Lower lobe of right lung (tissue), 2 donors: ENCODE data around the gene KIF26B. TPM values are rescaled to one million over a fixed set of nuclear protein-coding genes. Genes with fewer than 3 reads are reported as not detected.
A peak's percentile ranks its signal among the peaks of the same experiment; 100 is the strongest.

Experiments
- ATAC-seq, 2 donors: fragments of 200-7000 bp; cut with Tn5 transposase; one replicate each; pipeline ENCODE4 v1.9.1; 2020 to 2022; ENCODE audit warnings: mild to moderate bottlenecking in 2 of 2, moderate library complexity in 2 of 2
- DNase-seq: peaks from one replicate; pipeline ENCODE4 v3.0.0-alpha.2; 2020
- H3K27ac ChIP-seq: fragments of 200-600 bp; one replicate; pipeline ENCODE4 v1.8.0; 2022
- H3K27me3 ChIP-seq: fragments of 200-600 bp; one replicate; pipeline ENCODE4 v1.8.0; 2022; ENCODE audit warnings: low read depth
- H3K36me3 ChIP-seq: fragments of 200-600 bp; one replicate; pipeline ENCODE4 v1.8.0; 2022; ENCODE audit warnings: mild to moderate bottlenecking
- H3K4me1 ChIP-seq: fragments of 200-600 bp; one replicate; pipeline ENCODE4 v1.8.0; 2022
- H3K4me3 ChIP-seq: fragments of 200-600 bp; one replicate; pipeline ENCODE4 v1.8.0; 2022; ENCODE audit warnings: mild to moderate bottlenecking
- H3K9me3 ChIP-seq: fragments of 200-600 bp; one replicate; pipeline ENCODE4 v1.8.0; 2022
- intact Hi-C: fragments of 100-400 bp; cut with DNase I; formaldehyde crosslinking; loops from one replicate; pipeline ENCODE4 v1.11.0; 2022
- total RNA-seq: library from RNA; stranded (reverse); fragmentation: NEBNext Ultra II Directional; extraction: Animal tissue kit (Norgen Biotek cat#: 25700); gene quantifications from one replicate; pipeline ENCODE4 v1.2.1, GENCODE V29; 2021
- TF ChIP-seq, protein P1 (sequence below): fragments of 200-600 bp; IDR thresholded peaks from one replicate; pipeline ENCODE4 v1.8.0; 2022; ENCODE audit warnings: antibody characterized with exemption, mild to moderate bottlenecking
- donor health status: DM: no; HTN: yes; CAD: no; lungs with severe emphysema.

The KIF26B gene
- total RNA-seq, 1 donor from 2014 or later, result 1.2 TPM

DNA sequence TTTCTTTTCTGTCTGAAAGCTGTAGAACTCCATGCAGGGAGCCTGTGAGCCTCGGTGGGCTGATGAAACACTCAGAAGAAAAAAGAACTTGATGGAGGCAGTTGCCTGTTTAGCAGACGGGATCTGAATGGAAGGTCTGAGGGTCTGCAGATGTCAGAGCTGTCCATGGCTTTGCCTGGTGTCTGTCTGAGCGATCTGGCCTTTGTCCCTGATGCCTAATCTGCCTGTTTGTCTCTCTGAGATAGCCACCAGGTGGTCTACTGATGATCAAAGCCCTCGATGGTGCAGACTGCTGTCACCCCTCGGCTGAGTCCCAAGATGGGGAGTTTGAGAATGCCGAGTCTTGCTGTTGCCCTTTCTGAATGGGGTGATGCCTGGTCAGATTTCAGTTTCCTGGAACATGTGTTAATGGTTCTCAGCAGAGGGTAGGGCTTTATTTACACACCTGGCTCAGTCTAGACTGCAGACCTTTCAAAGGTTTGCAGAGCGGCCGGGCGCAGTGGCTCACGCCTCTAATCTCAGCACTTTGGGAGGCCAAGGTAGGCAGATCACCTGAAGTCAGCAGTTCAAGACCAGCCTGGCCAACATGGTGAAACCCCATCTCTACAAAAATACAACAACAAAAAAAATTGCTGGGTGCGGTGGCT is 90.4 kb downstream of the KIF26B start:
- H3K27me3 ChIP-seq, result no peaks in the 10 kb centered on the region
- ATAC-seq (peak; percentile 77 to 84), DNase-seq (peak; percentile 57)
- H3K36me3 ChIP-seq, result no peaks in the 10 kb centered on the region
- intact Hi-C loops, result no loop called here
- no peaks in the 10 kb centered on the region for H3K9me3 ChIP-seq
- no peaks in the 10 kb centered on the region for H3K4me1 ChIP-seq
- no peak overlapping the region for H3K4me3 ChIP-seq
- TF ChIP-seq, protein P1, sequence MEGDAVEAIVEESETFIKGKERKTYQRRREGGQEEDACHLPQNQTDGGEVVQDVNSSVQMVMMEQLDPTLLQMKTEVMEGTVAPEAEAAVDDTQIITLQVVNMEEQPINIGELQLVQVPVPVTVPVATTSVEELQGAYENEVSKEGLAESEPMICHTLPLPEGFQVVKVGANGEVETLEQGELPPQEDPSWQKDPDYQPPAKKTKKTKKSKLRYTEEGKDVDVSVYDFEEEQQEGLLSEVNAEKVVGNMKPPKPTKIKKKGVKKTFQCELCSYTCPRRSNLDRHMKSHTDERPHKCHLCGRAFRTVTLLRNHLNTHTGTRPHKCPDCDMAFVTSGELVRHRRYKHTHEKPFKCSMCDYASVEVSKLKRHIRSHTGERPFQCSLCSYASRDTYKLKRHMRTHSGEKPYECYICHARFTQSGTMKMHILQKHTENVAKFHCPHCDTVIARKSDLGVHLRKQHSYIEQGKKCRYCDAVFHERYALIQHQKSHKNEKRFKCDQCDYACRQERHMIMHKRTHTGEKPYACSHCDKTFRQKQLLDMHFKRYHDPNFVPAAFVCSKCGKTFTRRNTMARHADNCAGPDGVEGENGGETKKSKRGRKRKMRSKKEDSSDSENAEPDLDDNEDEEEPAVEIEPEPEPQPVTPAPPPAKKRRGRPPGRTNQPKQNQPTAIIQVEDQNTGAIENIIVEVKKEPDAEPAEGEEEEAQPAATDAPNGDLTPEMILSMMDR, result no peak
- H3K27ac ChIP-seq, result no peak overlapping the region

DNA sequence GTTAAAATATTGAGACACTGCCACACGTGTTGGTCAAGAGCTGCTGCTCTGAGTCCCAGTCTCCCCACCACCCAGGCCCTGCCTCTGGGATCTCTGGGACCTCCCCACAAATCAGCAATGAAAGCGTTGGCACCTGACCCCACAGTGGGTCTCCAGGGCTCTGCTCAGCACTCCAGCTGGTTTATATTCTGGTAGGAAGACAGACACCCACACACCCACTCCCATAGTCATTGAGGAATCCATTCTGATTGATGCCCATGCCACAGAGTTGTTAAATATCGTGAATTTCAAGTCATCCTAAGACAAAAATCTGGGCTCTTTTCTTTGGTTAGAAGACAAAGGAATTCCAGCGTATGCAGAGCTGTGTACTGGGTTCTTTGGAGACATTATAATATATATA is 91.6 kb downstream of the KIF26B start:
- no peak for ATAC-seq
- Histone ChIP-seq H3K27ac (no peak overlapping the region), H3K27me3 (no peaks in the 10 kb centered on the region), H3K4me1 (no peaks in the 10 kb centered on the region), H3K36me3 (no peaks in the 10 kb centered on the region), H3K9me3 (no peaks in the 10 kb centered on the region), H3K4me3 (no peak overlapping the region)
- TF ChIP-seq, protein P1, result no peak
- no peak for DNase-seq
- intact Hi-C loops, result no loop called here

DNA sequence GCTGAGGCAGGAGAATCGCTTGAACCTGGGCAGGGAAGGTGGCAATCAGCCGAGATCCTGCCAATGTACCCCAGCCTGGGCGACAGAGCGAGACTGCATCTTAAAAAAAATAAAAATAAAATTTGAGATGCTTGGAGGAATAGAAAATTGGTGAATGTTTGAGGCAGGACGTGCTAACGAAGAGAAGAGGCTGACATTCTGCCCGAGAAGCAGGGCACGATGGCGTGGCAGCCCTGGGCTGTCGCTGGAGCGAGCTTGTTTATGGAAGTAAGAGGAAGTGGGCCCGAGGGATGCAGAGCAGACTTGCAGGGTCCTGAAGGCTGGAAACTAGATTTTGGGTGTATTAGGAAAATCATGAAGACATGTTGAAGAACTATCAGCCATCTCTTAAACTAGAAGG is 92.6 kb downstream of the KIF26B start:
- no peaks in the 10 kb centered on the region for H3K4me1 ChIP-seq
- no peak overlapping the region for H3K27ac ChIP-seq
- TF ChIP-seq, protein P1, result no peak
- no peaks in the 10 kb centered on the region for H3K9me3 ChIP-seq
- H3K27me3 ChIP-seq, result no peaks in the 10 kb centered on the region
- ATAC-seq (no peak), DNase-seq (no peak)
- intact Hi-C loops, result no loop called here
- H3K4me3 ChIP-seq, result no peak overlapping the region
- H3K36me3 ChIP-seq, result no peaks in the 10 kb centered on the region

DNA sequence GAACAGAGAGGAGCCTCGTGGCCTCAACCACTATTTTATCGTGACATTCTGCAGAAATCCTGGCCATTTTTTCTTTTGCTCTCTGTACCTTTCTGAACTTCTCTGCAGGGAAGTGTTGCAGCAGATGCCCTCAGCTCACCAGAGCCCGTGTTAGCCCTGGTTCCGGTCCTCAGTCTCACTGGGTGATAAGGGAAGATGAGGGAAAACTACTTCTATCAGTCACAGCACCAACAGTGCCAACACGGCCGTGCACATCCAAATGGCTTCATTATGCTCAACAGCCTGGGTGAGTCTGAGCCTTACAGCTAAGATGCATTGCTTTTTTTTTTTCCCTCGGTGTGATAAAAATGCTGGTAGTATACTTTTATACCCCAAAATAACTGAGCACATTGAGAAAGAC is 93.0 kb downstream of the KIF26B start:
- no peaks in the 10 kb centered on the region for H3K36me3 ChIP-seq
- no peak for DNase-seq
- TF ChIP-seq, protein P1, result no peak
- peaks cover 3% of the 10 kb centered on the region for H3K9me3 ChIP-seq
- no peak for ATAC-seq
- intact Hi-C loops, result no loop called here
- H3K4me1 ChIP-seq, result no peaks in the 10 kb centered on the region
- H3K27ac ChIP-seq, result no peak overlapping the region
- H3K4me3 ChIP-seq, result no peak overlapping the region
- H3K27me3 ChIP-seq, result no peaks in the 10 kb centered on the region

DNA sequence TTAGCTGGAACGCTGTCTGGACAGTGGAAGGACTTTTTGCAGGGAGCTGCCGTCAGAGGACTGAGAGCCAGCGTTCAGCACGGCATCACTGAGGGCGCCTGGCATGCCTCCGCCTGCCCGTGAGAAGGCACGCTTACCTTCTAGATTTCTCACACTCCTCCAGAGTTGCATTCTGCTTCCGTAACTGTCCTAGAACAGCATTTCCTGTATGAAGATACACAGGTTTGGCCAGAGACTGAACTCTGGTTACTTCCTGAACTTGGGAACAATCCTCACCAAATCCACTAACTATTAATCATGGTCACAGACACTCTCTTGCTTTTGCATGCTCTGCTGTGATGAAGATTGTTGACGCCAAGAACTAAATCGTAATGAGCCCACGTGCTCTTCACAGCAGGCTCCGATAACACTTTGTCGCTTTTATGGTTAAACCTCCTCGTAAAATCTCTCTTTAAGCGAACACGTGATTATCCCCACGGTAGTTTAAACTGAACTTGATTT is 93.5 kb downstream of the KIF26B start:
- Histone ChIP-seq H3K4me1 (no peaks in the 10 kb centered on the region), H3K36me3 (no peaks in the 10 kb centered on the region), H3K9me3 (peaks cover 3% of the 10 kb centered on the region), H3K27ac (no peak overlapping the region), H3K4me3 (no peak overlapping the region), H3K27me3 (no peaks in the 10 kb centered on the region)
- DNase-seq (no peak), ATAC-seq (no peak)
- TF ChIP-seq, protein P1, result no peak
- intact Hi-C loops, result no loop called here
